ENCODE data around the gene CLASP1. TPM values are rescaled to one million over a fixed set of nuclear protein-coding genes. Genes with fewer than 3 reads are reported as not detected.
A peak's percentile ranks its signal among the peaks of the same experiment; 100 is the strongest.
"Not testable (repeated sequence)": the region's sequence is repeated elsewhere in the genome, so short reads cannot be mapped to it uniquely, and the experiment has no call there.

CLASP1 gene
- polyA plus RNA-seq, 10 donors, result 44.5 to 75.7 (median 54.0) TPM

GRCh38 chr2:121475811-121476571 is 173.3 kb downstream of the CLASP1 start:
- DNase-seq, result no peak

- DNase-seq, result no peak
These were observed 175.8 kb downstream of the CLASP1 start for GRCh38 chr2:121473512-121473911.

DNA sequence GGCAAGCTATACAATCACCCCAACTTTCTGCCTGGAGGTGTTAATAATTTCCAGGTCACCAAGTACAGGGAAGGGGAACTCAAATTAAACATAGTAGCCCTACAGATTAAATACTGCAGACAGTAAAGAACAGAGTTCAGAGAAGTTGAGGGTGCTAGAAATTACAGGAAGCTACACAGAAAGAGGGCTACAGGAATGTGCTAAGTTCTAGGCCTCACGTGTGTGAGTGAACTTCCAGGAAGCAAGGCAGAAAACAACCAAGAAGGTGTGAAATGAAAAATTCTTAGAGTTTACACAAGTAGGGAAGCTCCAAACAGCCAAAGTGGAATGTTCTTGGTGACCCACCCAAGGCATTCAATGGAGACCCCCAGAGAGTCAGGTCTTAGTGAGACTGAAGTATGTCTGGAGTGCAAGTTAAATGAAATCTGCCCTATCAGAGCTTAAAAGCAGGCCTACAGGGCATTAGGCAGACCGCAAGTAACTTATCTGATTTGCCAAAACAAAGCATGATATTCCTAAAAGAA is 176.7 kb downstream of the CLASP1 start:
- no peak for DNase-seq

DNA sequence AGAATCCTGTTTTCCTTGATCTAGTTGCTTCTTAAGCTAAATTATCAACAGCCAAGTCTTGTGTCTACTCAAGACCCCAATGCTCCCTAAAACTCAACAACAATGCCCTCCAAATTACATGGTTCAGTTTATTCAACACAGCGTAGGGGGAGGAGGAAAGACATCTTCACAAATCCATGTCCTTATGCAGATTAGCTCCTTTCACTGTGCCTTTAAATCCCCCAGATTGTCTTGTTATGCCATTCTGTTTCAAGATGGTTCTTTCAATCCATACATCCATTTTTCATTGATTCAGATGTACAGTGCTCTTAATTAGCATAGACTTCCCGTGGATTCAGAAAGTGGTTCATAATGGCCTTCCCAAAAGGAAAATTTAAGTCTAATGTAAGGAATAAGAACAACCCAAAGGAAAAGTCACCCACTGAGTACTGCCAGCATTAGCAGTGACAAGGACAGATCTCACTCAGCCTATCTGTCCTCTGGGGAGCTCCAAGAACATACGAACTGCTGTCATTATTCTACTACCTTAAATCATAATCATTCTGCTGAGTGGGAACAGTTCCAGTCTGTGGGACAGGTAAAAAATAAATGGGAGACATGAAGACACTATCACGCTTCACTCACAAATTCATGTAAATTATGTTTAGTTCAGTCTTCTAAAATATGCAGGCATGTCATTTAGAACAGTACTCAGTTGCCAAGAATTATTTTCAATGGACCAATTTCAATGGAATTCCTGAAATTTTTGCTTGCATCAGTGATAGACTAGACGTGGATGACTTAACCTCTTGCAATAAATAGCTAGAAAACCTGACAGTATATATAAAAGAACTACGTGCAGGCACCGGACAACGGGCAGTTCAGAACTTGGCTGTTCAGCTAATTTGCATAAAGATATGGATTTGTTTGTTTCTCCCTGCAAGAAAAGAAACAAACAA is 177.5 kb downstream of the CLASP1 start:
- peak in 1 of 3 donors; percentile 58 for DNase-seq

DNA sequence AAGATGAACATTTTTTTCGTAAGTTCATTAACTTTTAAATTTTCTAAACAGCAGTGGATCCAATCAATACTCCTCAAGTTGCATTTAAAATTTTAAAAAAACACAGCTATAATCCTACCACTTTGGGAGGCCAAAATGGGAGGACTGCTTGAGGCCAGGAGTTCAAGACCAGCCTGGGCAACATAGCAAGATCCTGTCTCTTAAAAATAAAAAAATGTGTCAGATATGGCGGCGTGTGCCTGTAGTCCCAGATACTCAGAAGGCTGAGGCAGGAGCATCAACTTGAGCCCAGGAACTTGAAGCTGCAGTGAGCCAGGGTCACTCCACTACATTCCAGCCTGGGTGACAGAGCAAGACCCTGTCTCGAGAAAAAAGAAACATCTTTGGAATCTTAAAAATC is 178.3 kb downstream of the CLASP1 start:
- DNase-seq, result no peak

DNA sequence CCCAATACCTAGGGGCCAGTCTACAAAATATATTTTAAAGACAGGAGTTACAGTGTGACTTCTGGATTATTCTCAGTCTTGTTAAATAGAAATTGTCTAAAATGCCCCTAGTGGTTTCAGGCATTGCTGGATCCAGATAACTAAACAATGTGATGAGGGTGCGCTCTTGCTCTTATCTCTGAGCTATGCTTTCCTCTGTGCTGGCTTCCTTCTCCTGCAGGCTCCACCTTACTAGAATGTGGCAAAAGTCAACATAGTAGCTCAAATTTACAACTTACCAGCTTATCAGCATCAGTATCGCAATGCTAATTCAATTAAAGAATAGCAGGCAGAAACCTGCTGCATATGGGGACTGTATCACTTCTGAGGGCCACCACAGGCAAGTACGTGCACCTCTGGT is 179.9 kb downstream of the CLASP1 start:
- no peak for DNase-seq

DNA sequence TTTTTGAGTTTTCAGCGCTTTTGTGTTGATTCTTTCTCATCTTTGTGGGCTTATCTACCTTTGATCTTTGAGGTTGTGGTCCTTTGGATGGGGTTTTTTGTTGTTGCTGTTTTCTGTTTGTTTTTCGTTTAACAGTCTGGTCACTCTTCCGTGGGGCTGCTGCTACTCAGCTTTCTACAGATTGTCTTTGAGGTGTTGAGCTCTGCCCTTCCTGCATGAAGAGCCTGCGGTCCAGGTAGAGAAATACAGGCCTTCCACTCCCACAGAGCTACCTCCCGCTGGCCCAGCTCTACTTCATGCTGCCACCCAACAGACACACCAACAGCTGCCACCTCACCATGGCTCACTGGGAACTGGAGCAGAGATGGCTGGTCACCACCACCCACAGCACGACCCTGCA is 180.3 kb downstream of the CLASP1 start:
- DNase-seq, result no peak

DNA sequence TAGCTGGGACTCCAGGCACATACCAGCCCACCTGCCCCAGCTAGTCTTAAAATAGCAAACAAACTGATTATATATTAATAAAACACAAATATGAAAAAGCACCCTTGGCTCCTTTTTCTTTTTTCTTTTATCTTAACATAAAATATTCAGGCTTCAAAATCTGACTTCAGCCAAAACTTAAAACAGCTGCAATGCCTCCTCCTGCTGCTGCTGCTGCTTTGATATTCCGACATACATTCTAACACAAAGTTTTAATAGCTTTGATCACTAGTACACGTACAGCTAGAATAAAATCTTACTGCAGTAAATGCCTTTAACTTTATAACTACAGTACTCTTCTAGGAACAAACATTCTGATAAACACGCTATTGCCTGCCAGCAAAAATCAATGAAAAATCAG is 190.0 kb downstream of the CLASP1 start:
- no peak for DNase-seq

DNA sequence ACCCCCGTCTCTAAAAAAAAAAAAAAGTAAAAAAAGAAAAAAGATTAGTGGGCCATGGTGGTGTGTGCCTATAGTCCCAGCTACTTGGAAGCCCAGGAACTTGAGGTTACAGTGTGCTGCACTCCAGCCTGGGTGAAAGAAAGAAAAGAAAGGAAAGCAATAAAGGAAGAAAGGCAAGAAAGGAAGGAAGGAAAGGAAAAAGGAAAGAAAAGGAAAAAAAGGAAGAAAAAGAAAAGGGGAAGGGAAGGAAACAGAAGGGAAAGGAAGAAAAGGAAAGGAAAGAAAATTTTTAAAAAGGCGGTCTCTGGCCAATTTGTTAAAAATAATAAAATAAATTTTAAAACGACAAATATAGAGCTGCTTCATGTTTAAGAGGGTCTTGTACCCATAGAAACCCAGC is 192.9 kb downstream of the CLASP1 start:
- DNase-seq, result no peak

DNA sequence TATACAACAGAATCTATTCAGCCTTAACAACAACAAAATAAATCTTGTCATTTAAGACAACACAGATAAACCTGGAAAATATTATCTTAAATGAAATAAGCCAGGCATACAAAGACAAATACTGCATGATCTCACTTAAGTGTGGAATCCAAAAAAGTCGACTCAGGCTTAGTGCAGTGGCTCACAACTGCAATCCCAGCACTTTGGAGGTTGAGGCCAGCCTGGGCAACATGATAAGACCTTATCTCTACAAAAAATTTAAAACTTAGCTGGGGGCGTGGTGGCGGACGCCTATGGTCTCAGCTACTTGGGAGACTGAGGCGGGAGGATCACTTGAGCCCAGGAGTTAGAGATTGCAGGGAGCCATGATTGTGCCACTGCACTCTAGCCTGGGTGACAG is 193.8 kb downstream of the CLASP1 start:
- DNase-seq, result no peak

DNA sequence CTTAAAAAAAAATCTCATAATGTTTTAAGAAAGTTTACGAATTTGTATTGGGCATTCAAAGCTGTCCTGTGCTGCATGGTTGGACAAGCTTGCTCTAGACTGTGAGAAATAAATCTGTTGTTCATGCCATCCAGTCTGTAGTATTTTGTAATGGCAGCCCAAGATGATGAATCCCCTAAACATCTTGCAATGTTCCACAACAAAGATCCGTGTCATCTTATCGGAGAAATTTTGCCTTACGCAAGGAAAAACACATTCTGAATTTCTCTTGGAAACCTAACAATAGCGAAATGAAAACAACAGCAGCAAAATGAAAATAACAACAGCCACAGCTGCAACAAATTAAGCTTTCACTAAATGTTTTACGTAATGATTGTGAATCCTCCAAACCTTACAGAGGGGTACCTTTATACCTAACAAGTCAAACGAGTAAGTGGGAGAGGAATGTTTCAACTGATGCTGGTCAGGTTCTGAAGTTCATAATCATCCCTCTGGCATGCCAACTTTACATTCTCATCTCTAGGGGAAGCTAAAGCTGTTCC is 194.6 kb downstream of the CLASP1 start:
- no peak for DNase-seq

DNA sequence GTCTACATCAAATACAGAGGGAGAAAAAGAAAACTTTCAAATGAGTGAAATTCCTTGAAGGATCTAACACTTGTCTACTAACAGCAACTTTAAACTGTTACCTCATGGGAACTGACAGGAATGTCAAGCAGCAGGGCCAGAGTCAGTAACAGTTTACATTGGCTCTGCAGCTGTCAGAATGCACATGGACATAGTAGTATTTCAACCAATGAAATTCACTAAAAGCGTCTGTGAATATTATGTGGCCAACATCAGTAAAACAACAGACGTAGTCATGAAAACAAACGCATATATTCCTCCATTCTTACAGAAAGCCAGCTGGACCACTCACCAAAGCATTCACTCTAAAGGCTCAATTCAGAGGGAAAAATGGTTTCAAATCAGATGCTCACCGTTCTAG is 197.9 kb downstream of the CLASP1 start:
- peak in 1 of 3 donors; percentile 19 for DNase-seq

GRCh38 chr2:121450301-121450700 is 199.0 kb downstream of the CLASP1 start:
- no peak for DNase-seq

GRCh38 chr2:121446647-121447241 is 202.5 kb downstream of the CLASP1 start:
- no peak for DNase-seq

- no peak for DNase-seq
These were observed 206.4 kb downstream of the CLASP1 start for GRCh38 chr2:121442889-121443288.

GRCh38 chr2:121438290-121438689 is 211.0 kb downstream of the CLASP1 start:
- not testable (repeated sequence) for DNase-seq

- DNase-seq, result no peak
These were observed 212.3 kb downstream of the CLASP1 start for GRCh38 chr2:121436918-121437317.

DNA sequence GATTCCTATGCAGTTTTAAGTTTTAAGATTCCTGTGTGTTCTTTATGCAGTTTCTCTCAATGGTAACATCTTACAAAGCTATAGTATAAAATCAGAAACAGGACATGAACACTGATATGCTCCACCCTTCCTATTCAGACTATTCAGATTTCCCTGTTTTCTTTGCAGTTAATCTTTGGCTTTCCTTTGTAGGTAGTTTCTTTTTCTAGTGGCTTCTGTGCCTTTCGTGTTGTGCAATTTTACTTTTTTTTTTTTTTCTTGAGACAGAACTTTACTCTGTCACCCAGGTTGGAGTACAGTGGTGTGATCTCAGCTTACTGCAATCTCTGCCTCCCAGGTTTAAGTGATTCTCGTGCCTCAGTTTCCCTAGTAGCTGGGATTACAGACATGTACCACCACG is 213.5 kb downstream of the CLASP1 start:
- no peak for DNase-seq

DNA sequence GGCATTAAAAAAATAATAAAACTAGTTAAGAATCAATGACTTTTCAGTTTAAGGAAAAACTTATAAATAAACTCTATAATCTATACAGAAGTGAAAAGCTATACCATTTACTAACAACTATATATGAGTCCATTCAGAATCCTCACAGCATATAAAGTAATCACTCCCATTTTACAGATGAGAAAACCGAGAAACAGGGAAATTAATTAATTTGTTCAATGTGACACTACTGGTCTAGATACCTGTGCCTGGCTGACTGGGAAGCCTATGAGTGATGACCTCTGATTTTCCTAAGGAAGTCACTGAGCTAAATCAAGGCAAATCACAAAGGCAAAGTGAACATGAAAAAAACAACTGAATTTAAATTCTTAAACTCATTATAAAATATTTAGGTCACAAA is 218.0 kb downstream of the CLASP1 start:
- DNase-seq, result no peak

- no peak for DNase-seq
These were observed 219.2 kb downstream of the CLASP1 start for GRCh38 chr2:121429927-121430520.

GRCh38 chr2:121429119-121429903 is 220.0 kb downstream of the CLASP1 start:
- peak in 1 of 3 donors; percentile 7 for DNase-seq
